CD8-positive, alpha-beta memory T cell (primary cell): ENCODE data around the gene KRT13. TPM values are rescaled to one million over a fixed set of nuclear protein-coding genes. Genes with fewer than 3 reads are reported as not detected.

Source experiments
- CTCF ChIA-PET: fragments of 350-600 bp; sonication (Branson Sonifier 250); formaldehyde crosslinking; loops from one replicate; lab custom pipeline; 2021; ENCODE audit warnings: antibody characterized with exemption; lab: Charles Lee
- POLR2A ChIA-PET: fragments of 350-600 bp; sonication (Branson Sonifier 250); formaldehyde crosslinking; loops from one replicate; lab custom pipeline; 2021; ENCODE audit warnings: antibody characterized with exemption; lab: Charles Lee
- DNase-seq, 5 donors: peaks; one replicate each; pipeline versions ENCODE4 v3.0.0 to v3.0.0-alpha.2; 2020 to 2022; ENCODE audit warnings: mixed read lengths in 1 of 5
- H3K27ac ChIP-seq: one replicate; pipeline ENCODE4 v1.7.0; 2013; ENCODE audit warnings: low read depth, mild to moderate bottlenecking, low read length, moderate library complexity
- H3K27me3 ChIP-seq: 2 replicates; pipeline ENCODE4 v1.7.0; 2013; ENCODE audit warnings: low read length, mild to moderate bottlenecking; ENCODE audit not compliant: insufficient read depth, poor library complexity, severe bottlenecking
- H3K36me3 ChIP-seq: 2 replicates; pipeline ENCODE4 v1.7.0; 2013; ENCODE audit warnings: mild to moderate bottlenecking, low read length, moderate library complexity; ENCODE audit not compliant: insufficient read depth
- H3K4me1 ChIP-seq: 2 replicates; pipeline ENCODE4 v1.7.0; 2013; ENCODE audit warnings: mild to moderate bottlenecking, low read length, moderate library complexity; ENCODE audit not compliant: insufficient read depth
- H3K4me3 ChIP-seq: 2 replicates; pipeline ENCODE4 v1.7.0; 2013; ENCODE audit warnings: mild to moderate bottlenecking, low read length
- H3K9me3 ChIP-seq: 2 replicates; pipeline ENCODE4 v1.7.0; 2013; ENCODE audit warnings: mild to moderate bottlenecking, low read length
- H3K27ac Mint-ChIP-seq, 8 donors: one replicate each; pipeline ENCODE4 v1.8.0; 2020 to 2021; ENCODE audit warnings: mixed read lengths in 8 of 8, mild to moderate bottlenecking in 6 of 8, inconsistent platforms in 3 of 8, moderate library complexity in 3 of 8
- H3K27me3 Mint-ChIP-seq, 2 donors: one replicate each; pipeline ENCODE4 v1.8.0; 2020 to 2021; ENCODE audit warnings: mixed read lengths in 2 of 2, mild to moderate bottlenecking in 1 of 2, moderate library complexity in 1 of 2
- H3K36me3 Mint-ChIP-seq, 3 donors: one replicate each; pipeline ENCODE4 v1.8.0; 2020 to 2021; ENCODE audit warnings: mixed read lengths in 3 of 3, inconsistent platforms in 1 of 3, mild to moderate bottlenecking in 1 of 3
- H3K4me1 Mint-ChIP-seq, 3 donors: one replicate each; pipeline ENCODE4 v1.8.0; 2020 to 2021; ENCODE audit warnings: mixed read lengths in 3 of 3, inconsistent platforms in 1 of 3, mild to moderate bottlenecking in 1 of 3
- H3K4me3 Mint-ChIP-seq, 7 donors: one replicate each; pipeline ENCODE4 v1.8.0; 2020 to 2021; ENCODE audit warnings: mixed read lengths in 7 of 7, mild to moderate bottlenecking in 6 of 7, moderate library complexity in 4 of 7, inconsistent platforms in 2 of 7
- H3K9me3 Mint-ChIP-seq, 5 donors: one replicate each; pipeline ENCODE4 v1.8.0; 2020 to 2022; ENCODE audit warnings: mixed read lengths in 5 of 5, mild to moderate bottlenecking in 3 of 5, moderate library complexity in 2 of 5, inconsistent platforms in 1 of 5
- polyA plus RNA-seq: library from polyadenylated mRNA; unstranded; fragments of 300-500 nt; fragmentation: Illumina TruSeq; gene quantifications from one replicate; pipeline ENCODE4 v1.2.3, GENCODE V29; 2021
- total RNA-seq, 2 experiments: library from RNA; stranded (reverse); gene quantifications; one replicate each; pipeline ENCODE4 v1.2.3, GENCODE V29; 2021

The KRT13 gene
- total and polyA plus RNA-seq, 3 experiments from 2014 or later: not detected

DNA sequence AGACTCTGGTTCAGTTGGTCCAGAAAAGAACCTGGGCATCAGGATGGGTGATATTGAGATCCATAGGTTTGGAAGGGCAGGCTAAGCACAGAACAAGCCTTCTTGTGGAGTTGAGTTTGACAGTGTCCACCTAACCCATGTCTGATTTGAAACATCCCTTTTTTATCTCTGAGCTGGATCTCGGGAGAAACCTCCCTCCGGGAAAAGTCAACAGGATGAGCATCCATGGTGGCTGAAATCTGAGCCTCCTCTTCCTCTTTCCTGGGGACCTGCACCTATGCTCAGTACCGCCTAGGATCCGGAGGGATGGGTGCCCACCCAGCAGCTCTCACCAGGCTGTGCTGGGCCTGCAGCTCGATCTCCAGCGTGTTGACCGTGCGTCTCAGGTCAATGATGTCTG is 41.7 kb downstream of the KRT13 start:
- POLR2A ChIA-PET: interaction anchor here (0.5 kb wide), 1 partner anchor 11 kb away, joined by 3 read pairs; no protein-coding TSS in a partner anchor
- no peaks in the 10 kb centered on the region for H3K36me3 Mint-ChIP-seq
- no peaks in the 10 kb centered on the region for H3K9me3 ChIP-seq
- no peak overlapping the region for H3K4me3 ChIP-seq
- CTCF ChIA-PET: no interaction called here
- H3K27me3 Mint-ChIP-seq: peaks cover 28 to 38% of the 10 kb centered on the region in 2 donors
- no peak overlapping the region for H3K4me3 Mint-ChIP-seq
- no peak for DNase-seq
- no peak overlapping the region for H3K27ac ChIP-seq
- no peaks in the 10 kb centered on the region for H3K4me1 Mint-ChIP-seq
- peaks cover 0 to 3% (median 2%) of the 10 kb centered on the region in 5 donors for H3K9me3 Mint-ChIP-seq
- H3K36me3 ChIP-seq: no peaks in the 10 kb centered on the region
- H3K27ac Mint-ChIP-seq: no peak overlapping the region
- H3K27me3 ChIP-seq: no peaks in the 10 kb centered on the region
- H3K4me1 ChIP-seq: no peaks in the 10 kb centered on the region

DNA sequence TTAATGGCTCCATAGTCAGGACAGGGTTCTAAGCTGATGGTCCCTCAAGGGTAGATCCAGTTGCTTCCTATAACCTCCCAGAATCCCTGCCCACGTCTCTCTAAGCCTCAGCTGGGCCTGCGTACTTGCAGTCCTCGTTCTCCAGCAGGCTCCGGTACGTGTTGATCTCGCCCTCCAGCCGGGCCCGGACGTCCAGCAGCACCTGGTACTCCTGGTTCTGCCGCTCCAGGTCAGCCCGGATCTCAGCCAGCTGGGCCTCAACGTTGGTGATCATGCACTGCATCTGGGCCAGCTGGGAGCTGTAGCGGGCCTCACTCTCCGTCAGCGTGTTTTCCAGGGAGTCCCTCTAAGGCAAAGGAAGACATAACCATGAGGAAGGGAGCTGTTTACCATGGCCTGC is 42.7 kb downstream of the KRT13 start:
- no peaks in the 10 kb centered on the region for H3K4me1 Mint-ChIP-seq
- H3K27ac Mint-ChIP-seq: no peak overlapping the region
- Histone ChIP-seq H3K27ac (no peak overlapping the region), H3K4me1 (no peaks in the 10 kb centered on the region), H3K9me3 (no peaks in the 10 kb centered on the region), H3K36me3 (no peaks in the 10 kb centered on the region), H3K27me3 (no peaks in the 10 kb centered on the region), H3K4me3 (no peak overlapping the region)
- H3K9me3 Mint-ChIP-seq: peaks cover 0 to 2% (median 0%) of the 10 kb centered on the region in 5 donors
- H3K36me3 Mint-ChIP-seq: no peaks in the 10 kb centered on the region
- no peak for DNase-seq
- H3K27me3 Mint-ChIP-seq: peaks cover 27 to 37% of the 10 kb centered on the region in 2 donors
- CTCF ChIA-PET: interaction anchor here (0.6 kb wide), 1 partner anchor 372 kb away, joined by 3 read pairs; no protein-coding TSS in a partner anchor
- POLR2A ChIA-PET: no interaction called here
- no peak overlapping the region for H3K4me3 Mint-ChIP-seq

DNA sequence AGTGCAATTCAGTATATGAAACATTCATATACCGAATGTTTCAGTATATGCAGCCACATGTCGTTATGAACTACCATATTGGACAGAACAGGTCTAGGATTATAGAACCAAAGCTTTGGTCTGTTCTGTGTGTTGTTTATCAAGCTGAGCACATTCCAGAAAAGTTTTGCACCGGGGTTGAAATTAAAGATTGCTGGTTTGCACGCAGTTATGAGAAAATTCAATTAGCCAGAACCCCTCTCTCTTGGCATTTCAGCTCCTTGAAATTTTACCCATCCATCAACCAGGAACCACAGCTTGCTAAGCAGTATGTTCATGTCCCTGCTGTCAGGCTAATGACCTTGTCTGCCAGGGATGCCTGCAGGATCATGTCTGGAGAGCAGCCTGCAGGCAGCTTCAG is 47.7 kb downstream of the KRT13 start:
- Mint-ChIP-seq H3K9me3 (no peaks in the 10 kb centered on the region), H3K27ac (peak overlapping the region in 1 of 8 donors; percentile 15), H3K4me1 (no peaks in the 10 kb centered on the region), H3K36me3 (no peaks in the 10 kb centered on the region), H3K4me3 (no peak overlapping the region), H3K27me3 (peaks cover 12 to 15% of the 10 kb centered on the region in 2 donors)
- no peak overlapping the region for H3K4me3 ChIP-seq
- H3K4me1 ChIP-seq: no peaks in the 10 kb centered on the region
- no peaks in the 10 kb centered on the region for H3K27me3 ChIP-seq
- ChIA-PET POLR2A (no interaction called here), CTCF (no interaction called here)
- H3K27ac ChIP-seq: no peak overlapping the region
- DNase-seq: no peak
- no peaks in the 10 kb centered on the region for H3K36me3 ChIP-seq
- no peaks in the 10 kb centered on the region for H3K9me3 ChIP-seq

DNA sequence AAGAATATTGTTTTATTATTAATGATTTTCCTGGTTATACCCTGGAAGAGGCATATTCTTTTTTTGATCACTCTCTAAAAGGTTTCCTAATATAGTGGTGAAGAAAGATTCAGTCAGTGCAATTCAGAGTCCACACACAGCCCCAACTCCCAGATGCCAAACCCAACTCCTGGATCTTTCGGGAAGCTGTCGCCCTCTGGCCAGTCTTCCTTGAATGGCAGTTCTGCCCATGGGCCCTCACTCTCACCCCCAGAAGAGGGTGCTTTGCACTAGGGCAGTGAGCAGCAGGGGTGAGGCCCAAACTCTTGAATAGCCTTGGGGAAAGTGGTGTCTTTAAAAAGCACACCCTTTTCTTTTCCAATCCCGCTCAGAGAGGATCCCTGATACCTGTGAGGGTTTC is 49.2 kb downstream of the KRT13 start:
- Histone ChIP-seq H3K27me3 (no peaks in the 10 kb centered on the region), H3K27ac (no peak overlapping the region), H3K36me3 (no peaks in the 10 kb centered on the region), H3K4me3 (no peak overlapping the region), H3K4me1 (no peaks in the 10 kb centered on the region), H3K9me3 (no peaks in the 10 kb centered on the region)
- peaks cover 12 to 19% of the 10 kb centered on the region in 2 donors for H3K27me3 Mint-ChIP-seq
- H3K9me3 Mint-ChIP-seq: no peaks in the 10 kb centered on the region
- H3K36me3 Mint-ChIP-seq: no peaks in the 10 kb centered on the region
- DNase-seq: no peak
- no peaks in the 10 kb centered on the region for H3K4me1 Mint-ChIP-seq
- H3K27ac Mint-ChIP-seq: no peak overlapping the region
- no peak overlapping the region for H3K4me3 Mint-ChIP-seq
- CTCF ChIA-PET: no interaction called here
- POLR2A ChIA-PET: no interaction called here

DNA sequence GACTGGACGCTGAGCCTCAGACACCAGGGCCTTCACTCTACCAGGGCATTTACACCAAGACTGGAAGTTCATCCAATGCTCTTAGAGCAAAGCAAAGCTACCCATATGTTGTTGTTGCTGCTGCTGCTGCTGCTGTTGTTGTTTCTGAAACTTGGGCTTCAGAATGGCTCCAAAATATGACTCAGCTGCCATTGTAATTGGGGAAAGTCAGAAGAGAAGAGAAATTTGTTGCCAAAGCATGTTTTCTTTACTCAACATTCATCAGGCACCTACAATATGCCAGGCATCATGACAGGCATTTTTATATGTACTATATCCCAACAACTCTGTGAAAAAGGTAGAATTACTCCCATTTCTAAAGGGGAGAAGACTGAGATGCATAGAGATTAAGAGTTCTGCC is 50.2 kb downstream of the KRT13 start:
- DNase-seq: no peak

DNA sequence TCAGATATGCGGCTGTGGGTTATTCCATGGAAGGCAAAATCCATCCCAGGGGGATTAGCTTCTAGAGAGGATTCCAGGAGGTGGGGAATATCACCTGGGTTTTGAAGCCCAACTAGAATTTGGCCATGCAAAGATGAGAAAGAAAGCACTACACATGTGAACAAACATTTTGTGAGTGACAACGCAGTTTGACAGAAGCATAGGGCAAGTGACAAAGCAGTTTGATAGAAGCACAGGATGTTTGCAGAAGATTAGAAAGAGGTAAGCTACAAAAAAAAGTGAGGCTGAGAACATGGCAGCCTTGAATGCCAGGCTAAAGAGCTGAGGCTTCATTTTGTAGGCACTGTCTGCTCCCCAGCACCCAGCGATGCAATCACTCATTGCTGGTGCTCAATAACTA is 52.3 kb downstream of the KRT13 start:
- Histone ChIP-seq H3K4me3 (no peak overlapping the region), H3K4me1 (no peaks in the 10 kb centered on the region), H3K27me3 (no peaks in the 10 kb centered on the region), H3K27ac (no peak overlapping the region), H3K9me3 (no peaks in the 10 kb centered on the region), H3K36me3 (no peaks in the 10 kb centered on the region)
- no peak for DNase-seq
- Mint-ChIP-seq H3K4me1 (no peaks in the 10 kb centered on the region), H3K9me3 (no peaks in the 10 kb centered on the region), H3K4me3 (no peak overlapping the region), H3K27me3 (peaks cover 6 to 25% of the 10 kb centered on the region in 2 donors), H3K36me3 (no peaks in the 10 kb centered on the region), H3K27ac (no peak overlapping the region)
- CTCF ChIA-PET: no interaction called here
- POLR2A ChIA-PET: no interaction called here

More for the DNA sequence above, 50.2 kb downstream of the KRT13 start:
- Histone ChIP-seq H3K4me3 (no peak overlapping the region), H3K36me3 (no peaks in the 10 kb centered on the region), H3K27me3 (no peaks in the 10 kb centered on the region), H3K9me3 (no peaks in the 10 kb centered on the region), H3K4me1 (no peaks in the 10 kb centered on the region), H3K27ac (no peak overlapping the region)
- no peaks in the 10 kb centered on the region for H3K9me3 Mint-ChIP-seq
- ChIA-PET POLR2A (no interaction called here), CTCF (no interaction called here)
- H3K36me3 Mint-ChIP-seq: no peaks in the 10 kb centered on the region
- peaks cover 7 to 23% of the 10 kb centered on the region in 2 donors for H3K27me3 Mint-ChIP-seq
- peak overlapping the region in 1 of 8 donors; percentile 52 for H3K27ac Mint-ChIP-seq
- no peaks in the 10 kb centered on the region for H3K4me1 Mint-ChIP-seq
- no peak overlapping the region for H3K4me3 Mint-ChIP-seq

DNA sequence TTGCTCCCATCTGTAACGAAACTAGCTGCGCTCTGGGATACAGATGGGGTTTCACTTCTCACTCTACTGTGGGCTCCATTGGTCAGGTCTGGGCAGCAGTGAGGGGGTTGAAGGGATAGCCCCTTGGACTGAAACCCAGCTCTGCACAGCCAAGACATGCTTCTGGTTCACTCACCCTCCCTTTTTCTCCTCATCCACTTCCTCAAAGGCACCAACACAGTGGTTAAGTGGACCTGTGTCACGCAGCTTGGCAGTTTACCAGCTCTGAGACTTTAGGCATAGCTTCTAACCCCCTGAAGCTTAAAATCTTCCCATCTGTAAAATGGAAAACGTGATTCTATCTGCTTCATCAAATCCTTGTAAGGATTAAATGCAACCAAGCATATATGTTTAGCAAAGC is 53.1 kb downstream of the KRT13 start:
- Histone ChIP-seq H3K27me3 (no peaks in the 10 kb centered on the region), H3K4me1 (no peaks in the 10 kb centered on the region), H3K27ac (no peak overlapping the region), H3K4me3 (no peak overlapping the region), H3K36me3 (no peaks in the 10 kb centered on the region), H3K9me3 (no peaks in the 10 kb centered on the region)
- ChIA-PET POLR2A (interaction anchor here (0.7 kb wide), 1 partner anchor 11 kb away, joined by 3 read pairs; no protein-coding TSS in a partner anchor), CTCF (no interaction called here)
- no peak overlapping the region for H3K4me3 Mint-ChIP-seq
- no peaks in the 10 kb centered on the region for H3K4me1 Mint-ChIP-seq
- no peak for DNase-seq
- H3K27me3 Mint-ChIP-seq: peaks cover 7 to 26% of the 10 kb centered on the region in 2 donors
- peak overlapping the region in 1 of 8 donors; percentile 22 for H3K27ac Mint-ChIP-seq
- H3K36me3 Mint-ChIP-seq: no peaks in the 10 kb centered on the region
- no peaks in the 10 kb centered on the region for H3K9me3 Mint-ChIP-seq

DNA sequence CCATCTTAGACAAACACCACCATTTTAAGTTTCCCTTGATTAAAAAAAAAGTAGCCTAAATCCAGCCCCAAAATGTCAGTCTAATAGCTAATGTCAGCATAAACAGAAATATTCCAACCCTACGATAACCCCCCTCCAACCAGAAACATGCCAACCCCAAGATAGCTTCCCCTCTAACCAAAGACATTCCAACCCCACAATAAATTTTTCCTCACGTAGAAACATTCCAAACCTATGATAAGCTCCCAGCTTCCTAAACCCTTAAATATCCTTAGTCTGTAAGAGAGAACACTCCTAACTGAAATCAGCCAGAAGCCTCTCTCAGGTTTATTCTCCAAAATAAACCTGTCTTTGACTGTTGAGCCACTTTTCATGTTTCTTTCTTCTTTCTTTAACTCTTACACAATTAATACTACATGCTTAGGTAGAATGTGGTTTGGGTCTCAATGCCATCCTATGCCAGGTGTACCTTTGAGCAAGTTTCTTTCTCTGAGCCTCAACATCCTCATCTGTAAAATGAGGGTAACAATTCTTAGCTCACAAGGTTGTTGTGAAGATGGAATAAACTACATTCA is 54.2 kb downstream of the KRT13 start:
- no peak overlapping the region for H3K4me3 ChIP-seq
- H3K9me3 ChIP-seq: no peaks in the 10 kb centered on the region
- DNase-seq: no peak
- no peak overlapping the region for H3K27ac Mint-ChIP-seq
- no peaks in the 10 kb centered on the region for H3K4me1 ChIP-seq
- no peaks in the 10 kb centered on the region for H3K36me3 ChIP-seq
- CTCF ChIA-PET: no interaction called here
- no peak overlapping the region for H3K27ac ChIP-seq
- no peaks in the 10 kb centered on the region for H3K9me3 Mint-ChIP-seq
- no peaks in the 10 kb centered on the region for H3K36me3 Mint-ChIP-seq
- H3K4me3 Mint-ChIP-seq: no peak overlapping the region
- no peaks in the 10 kb centered on the region for H3K4me1 Mint-ChIP-seq
- H3K27me3 Mint-ChIP-seq: peaks cover 10 to 30% of the 10 kb centered on the region in 2 donors
- no peaks in the 10 kb centered on the region for H3K27me3 ChIP-seq
- POLR2A ChIA-PET: no interaction called here
